Measurements from ENCODE around the gene RMND5A.
"Not testable (repeated sequence)": the region's sequence is repeated elsewhere in the genome, so short reads cannot be mapped to it uniquely, and the experiment has no call there.

The RMND5A gene

DNA sequence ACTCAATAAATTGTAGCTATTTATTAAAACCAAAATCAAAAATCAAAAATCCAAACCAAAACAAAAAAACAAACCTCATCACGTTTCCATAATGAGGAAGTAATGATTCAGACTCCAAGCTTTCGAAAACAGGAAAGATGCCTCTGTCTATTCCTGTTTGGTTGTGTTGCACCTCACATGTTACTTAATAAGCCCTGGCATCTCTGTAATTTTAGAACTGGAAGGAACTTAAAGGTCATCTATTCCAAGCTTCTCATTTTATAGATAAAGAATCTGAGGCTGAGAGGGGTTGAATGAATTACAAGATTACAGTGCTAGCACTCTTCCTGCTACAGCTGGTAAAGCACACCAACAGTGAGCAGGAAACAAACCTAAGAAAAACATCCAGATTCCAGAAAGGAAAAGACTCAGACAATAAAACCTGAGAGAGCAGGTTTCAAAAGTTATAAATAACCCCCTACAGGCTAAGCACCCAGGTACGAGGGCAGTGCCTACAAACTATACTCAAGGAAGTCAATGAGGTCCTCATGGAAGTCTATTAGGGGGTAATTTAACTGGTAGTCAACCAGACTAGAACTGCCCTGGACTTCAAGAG is 5.4 kb upstream of the RMND5A start:
- H3K36me3 ChIP-seq (ENCODE audit: control insufficient read depth in 2 of 2, insufficient read depth in 2 of 2, low read length in 2 of 2); H3K4me3 ChIP-seq (ENCODE audit: low read length in 2 of 2); H3K27ac ChIP-seq (ENCODE audit: low read length); H3K9ac ChIP-seq (ENCODE audit: low read length in 2 of 2); H3K9me3 ChIP-seq (ENCODE audit: control insufficient read depth in 2 of 2, low read length in 2 of 2); H3K4me1 ChIP-seq (ENCODE audit: control insufficient read depth, insufficient read depth, low read length); H3K27me3 ChIP-seq (ENCODE audit: control insufficient read depth in 1 of 2, insufficient read depth in 2 of 2, low read length in 2 of 2): not testable (repeated sequence)

DNA sequence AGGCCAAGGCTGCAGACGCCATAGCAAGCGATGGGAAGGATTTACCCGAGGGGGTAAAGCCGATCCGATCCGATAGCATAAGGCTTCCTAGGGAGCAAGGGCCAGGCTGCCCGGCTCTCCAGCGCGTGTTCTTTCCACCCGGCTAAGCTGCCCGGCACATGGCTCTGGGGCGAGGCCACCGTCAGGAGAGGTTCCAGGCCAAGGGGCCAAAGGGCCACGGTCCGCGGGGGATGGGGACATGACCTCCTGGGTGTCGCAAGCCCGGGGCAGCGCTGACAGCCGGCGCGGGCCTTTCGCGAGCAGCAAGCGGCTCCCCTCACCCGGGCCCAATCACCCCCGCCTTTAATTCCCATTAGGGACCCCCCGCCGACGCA is 841 bp upstream of the RMND5A start:
- not testable (repeated sequence) for H3K36me3 ChIP-seq (ENCODE audit: control insufficient read depth in 2 of 2, insufficient read depth in 2 of 2, low read length in 2 of 2); H3K4me1 ChIP-seq (ENCODE audit: control insufficient read depth, insufficient read depth, low read length); H3K9me3 ChIP-seq (ENCODE audit: control insufficient read depth in 2 of 2, low read length in 2 of 2); H3K27me3 ChIP-seq (ENCODE audit: control insufficient read depth in 1 of 2, insufficient read depth in 2 of 2, low read length in 2 of 2)
- H3K27ac ChIP-seq (ENCODE audit: low read length), result peak overlapping the region; percentile 70
- peak overlapping the region; percentile 31 to 72 for H3K4me3 ChIP-seq (ENCODE audit: low read length in 2 of 2)
- peak overlapping the region; percentile 51 to 62 for H3K9ac ChIP-seq (ENCODE audit: low read length in 2 of 2)

DNA sequence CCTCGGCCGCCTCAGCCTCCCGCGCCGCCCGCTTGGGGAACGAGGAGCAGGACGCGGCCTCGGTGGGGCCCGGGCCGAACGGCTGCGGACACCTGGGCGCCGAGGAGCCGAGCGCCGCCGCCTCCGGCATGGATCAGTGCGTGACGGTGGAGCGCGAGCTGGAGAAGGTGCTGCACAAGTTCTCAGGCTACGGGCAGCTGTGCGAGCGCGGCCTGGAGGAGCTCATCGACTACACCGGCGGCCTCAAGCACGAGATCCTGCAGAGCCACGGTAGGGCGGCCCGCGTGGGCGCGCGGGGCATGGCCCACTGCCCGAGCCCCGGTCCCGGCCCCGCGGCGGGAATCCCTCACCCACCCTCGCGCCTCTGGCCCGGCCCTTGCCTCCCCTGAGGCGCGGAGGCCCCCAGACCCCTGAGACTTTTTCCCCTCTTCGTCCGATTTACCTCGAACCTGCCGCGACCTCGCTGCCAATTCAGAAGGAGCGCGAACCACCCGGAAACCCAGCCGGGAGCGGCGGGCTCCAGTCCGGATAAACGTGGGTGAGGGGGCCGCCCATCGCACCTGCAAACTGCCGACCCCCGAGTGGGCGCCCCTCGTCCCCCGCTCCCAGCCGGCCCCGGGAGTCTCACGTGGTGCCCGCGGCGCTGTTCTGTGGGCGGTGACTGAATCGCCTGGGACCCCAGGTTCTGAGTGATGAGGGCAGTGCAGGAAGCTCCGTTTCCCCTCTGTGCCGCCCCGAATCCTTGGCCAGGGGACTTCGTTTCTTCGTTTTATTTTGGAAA is 639 bp downstream of the RMND5A start:
- H3K4me3 ChIP-seq (ENCODE audit: low read length in 2 of 2), result peak overlapping the region; percentile 53 to 72
- H3K36me3 ChIP-seq (ENCODE audit: control insufficient read depth in 2 of 2, insufficient read depth in 2 of 2, low read length in 2 of 2); H3K27ac ChIP-seq (ENCODE audit: low read length); H3K4me1 ChIP-seq (ENCODE audit: control insufficient read depth, insufficient read depth, low read length); H3K27me3 ChIP-seq (ENCODE audit: control insufficient read depth in 1 of 2, insufficient read depth in 2 of 2, low read length in 2 of 2); H3K9me3 ChIP-seq (ENCODE audit: control insufficient read depth in 2 of 2, low read length in 2 of 2): not testable (repeated sequence)
- H3K9ac ChIP-seq (ENCODE audit: low read length in 2 of 2), result peak overlapping the region in 1 of 2 donors; percentile 45

DNA sequence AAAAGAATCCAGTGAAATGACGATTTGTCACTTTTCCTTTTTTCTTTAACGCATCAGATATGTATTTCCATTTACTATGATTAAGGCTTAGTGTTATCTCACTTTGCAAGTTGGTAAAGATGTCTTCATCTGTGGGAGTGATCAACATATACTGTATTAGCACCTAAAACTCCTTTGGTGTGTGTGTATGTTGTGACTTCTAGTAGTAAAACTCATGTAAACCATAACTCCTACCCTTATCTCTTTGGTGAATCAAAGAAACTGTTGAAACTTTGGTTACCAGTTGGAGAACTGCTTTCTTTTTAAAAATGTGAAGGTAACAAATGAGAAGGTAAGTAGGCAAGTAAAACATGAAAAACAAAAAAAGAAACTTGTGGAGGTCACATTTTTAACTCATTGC is 5.6 kb downstream of the RMND5A start:
- not testable (repeated sequence) for H3K4me3 ChIP-seq (ENCODE audit: low read length in 2 of 2); H3K9me3 ChIP-seq (ENCODE audit: control insufficient read depth in 2 of 2, low read length in 2 of 2); H3K4me1 ChIP-seq (ENCODE audit: control insufficient read depth, insufficient read depth, low read length); H3K27ac ChIP-seq (ENCODE audit: low read length); H3K9ac ChIP-seq (ENCODE audit: low read length in 2 of 2); H3K27me3 ChIP-seq (ENCODE audit: control insufficient read depth in 1 of 2, insufficient read depth in 2 of 2, low read length in 2 of 2); H3K36me3 ChIP-seq (ENCODE audit: control insufficient read depth in 2 of 2, insufficient read depth in 2 of 2, low read length in 2 of 2)

DNA sequence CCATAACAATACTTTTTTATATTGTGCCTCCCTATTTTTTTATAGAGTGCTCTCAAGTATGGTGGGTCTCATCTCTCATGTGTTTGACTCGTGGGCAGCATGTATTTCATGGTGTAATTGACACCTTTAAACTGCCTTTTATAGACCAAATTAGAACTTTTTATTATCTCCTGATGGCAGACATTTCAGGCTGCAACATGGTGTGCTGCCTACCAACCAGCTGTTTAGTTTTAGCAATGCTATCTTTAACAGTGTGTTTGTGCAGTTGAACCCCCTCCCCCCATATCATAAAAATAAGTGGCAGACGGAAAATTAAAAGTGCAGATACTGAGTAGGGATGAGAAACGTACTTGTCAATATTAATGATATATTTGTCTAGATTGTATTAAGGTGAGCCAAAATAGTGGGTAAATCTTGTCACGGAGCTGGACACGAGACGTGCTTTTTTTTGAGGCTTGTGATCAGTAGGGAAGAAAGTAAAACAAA is 12.0 kb downstream of the RMND5A start:
- not testable (repeated sequence) for H3K27me3 ChIP-seq (ENCODE audit: control insufficient read depth in 1 of 2, insufficient read depth in 2 of 2, low read length in 2 of 2); H3K36me3 ChIP-seq (ENCODE audit: control insufficient read depth in 2 of 2, insufficient read depth in 2 of 2, low read length in 2 of 2); H3K9ac ChIP-seq (ENCODE audit: low read length in 2 of 2); H3K9me3 ChIP-seq (ENCODE audit: control insufficient read depth in 2 of 2, low read length in 2 of 2); H3K4me1 ChIP-seq (ENCODE audit: control insufficient read depth, insufficient read depth, low read length); H3K4me3 ChIP-seq (ENCODE audit: low read length in 2 of 2); H3K27ac ChIP-seq (ENCODE audit: low read length)

DNA sequence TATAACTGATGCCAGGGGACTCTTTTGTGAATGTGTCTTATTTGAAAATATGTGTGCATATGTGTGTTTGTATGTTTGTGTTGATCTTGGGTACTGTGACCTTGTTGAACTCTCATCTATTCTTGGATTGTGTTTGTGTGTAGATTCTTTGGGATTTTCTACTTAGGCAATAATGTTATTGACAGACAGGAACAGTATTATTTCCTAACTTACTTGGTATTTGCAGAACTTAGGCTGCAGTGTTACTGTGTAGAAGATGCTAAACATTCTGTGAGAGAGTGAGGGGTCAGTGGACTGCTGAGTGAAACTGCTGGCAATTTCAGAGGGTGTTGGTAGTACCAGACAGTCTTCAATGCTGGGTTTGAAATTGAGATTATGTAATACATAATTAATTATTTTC is 12.7 kb downstream of the RMND5A start:
- H3K27ac ChIP-seq (ENCODE audit: low read length); H3K4me3 ChIP-seq (ENCODE audit: low read length in 2 of 2); H3K9me3 ChIP-seq (ENCODE audit: control insufficient read depth in 2 of 2, low read length in 2 of 2); H3K9ac ChIP-seq (ENCODE audit: low read length in 2 of 2); H3K27me3 ChIP-seq (ENCODE audit: control insufficient read depth in 1 of 2, insufficient read depth in 2 of 2, low read length in 2 of 2); H3K4me1 ChIP-seq (ENCODE audit: control insufficient read depth, insufficient read depth, low read length); H3K36me3 ChIP-seq (ENCODE audit: control insufficient read depth in 2 of 2, insufficient read depth in 2 of 2, low read length in 2 of 2): not testable (repeated sequence)

DNA sequence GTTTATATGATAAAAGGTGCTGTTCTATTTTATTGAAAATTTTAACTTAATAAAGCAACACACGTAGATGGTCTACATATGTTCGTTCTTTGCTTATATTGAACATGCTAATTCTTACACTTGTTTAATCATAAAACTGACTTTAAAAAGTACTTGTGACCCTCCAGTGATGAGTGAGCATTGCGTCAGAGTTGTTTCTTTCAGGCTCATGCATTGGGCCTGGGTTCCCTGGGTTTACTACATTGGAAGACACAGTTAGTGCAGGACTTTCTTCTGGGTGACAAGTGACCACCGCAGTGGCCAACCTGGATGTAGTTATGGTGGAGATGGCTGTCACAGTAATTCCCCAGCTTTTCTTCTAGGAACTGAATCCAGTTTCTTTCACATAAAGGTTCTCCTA is 13.4 kb downstream of the RMND5A start:
- H3K9me3 ChIP-seq (ENCODE audit: control insufficient read depth in 2 of 2, low read length in 2 of 2); H3K36me3 ChIP-seq (ENCODE audit: control insufficient read depth in 2 of 2, insufficient read depth in 2 of 2, low read length in 2 of 2); H3K27me3 ChIP-seq (ENCODE audit: control insufficient read depth in 1 of 2, insufficient read depth in 2 of 2, low read length in 2 of 2); H3K9ac ChIP-seq (ENCODE audit: low read length in 2 of 2); H3K4me3 ChIP-seq (ENCODE audit: low read length in 2 of 2); H3K4me1 ChIP-seq (ENCODE audit: control insufficient read depth, insufficient read depth, low read length); H3K27ac ChIP-seq (ENCODE audit: low read length): not testable (repeated sequence)

DNA sequence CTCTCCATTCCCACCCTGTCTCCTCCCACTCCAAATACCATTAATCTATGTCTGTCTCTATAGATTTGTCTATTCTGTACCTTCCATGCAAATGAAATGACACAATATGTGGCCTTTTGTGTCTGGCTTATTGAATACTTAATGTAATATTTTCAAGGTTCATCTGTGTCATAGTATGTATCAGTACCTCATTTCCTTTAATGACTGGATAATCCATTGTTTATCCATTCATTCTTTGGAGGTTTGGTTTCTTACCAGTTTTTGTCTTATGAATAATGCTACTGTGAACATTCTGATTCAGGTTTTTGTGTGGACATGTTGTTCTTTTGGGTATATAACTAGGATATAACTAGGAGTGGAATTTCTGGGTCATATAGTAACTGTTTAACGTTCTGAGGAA is 14.8 kb downstream of the RMND5A start:
- not testable (repeated sequence) for H3K9ac ChIP-seq (ENCODE audit: low read length in 2 of 2); H3K27me3 ChIP-seq (ENCODE audit: control insufficient read depth in 1 of 2, insufficient read depth in 2 of 2, low read length in 2 of 2); H3K27ac ChIP-seq (ENCODE audit: low read length); H3K4me3 ChIP-seq (ENCODE audit: low read length in 2 of 2); H3K4me1 ChIP-seq (ENCODE audit: control insufficient read depth, insufficient read depth, low read length); H3K36me3 ChIP-seq (ENCODE audit: control insufficient read depth in 2 of 2, insufficient read depth in 2 of 2, low read length in 2 of 2); H3K9me3 ChIP-seq (ENCODE audit: control insufficient read depth in 2 of 2, low read length in 2 of 2)

DNA sequence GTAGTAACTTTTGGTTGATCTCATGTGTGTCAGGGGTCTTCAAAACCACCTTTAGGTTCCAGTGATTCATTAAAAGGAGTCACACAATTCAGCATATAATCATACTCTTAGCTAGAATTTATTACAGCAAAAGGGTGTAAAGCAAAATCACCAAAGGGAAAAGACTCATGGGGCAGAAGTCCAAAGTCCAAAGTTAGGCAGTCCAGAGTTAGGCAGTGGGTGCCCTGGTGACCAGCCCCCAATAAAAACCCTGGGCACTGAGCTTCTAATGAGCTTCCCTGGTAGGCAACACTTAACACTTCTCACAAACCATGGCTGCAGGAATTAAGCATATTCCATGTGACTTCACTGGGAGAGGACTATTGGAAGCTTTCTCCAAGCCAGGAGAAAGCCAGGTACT is 19.4 kb downstream of the RMND5A start:
- not testable (repeated sequence) for H3K4me1 ChIP-seq (ENCODE audit: control insufficient read depth, insufficient read depth, low read length); H3K4me3 ChIP-seq (ENCODE audit: low read length in 2 of 2); H3K9ac ChIP-seq (ENCODE audit: low read length in 2 of 2); H3K36me3 ChIP-seq (ENCODE audit: control insufficient read depth in 2 of 2, insufficient read depth in 2 of 2, low read length in 2 of 2); H3K9me3 ChIP-seq (ENCODE audit: control insufficient read depth in 2 of 2, low read length in 2 of 2); H3K27ac ChIP-seq (ENCODE audit: low read length); H3K27me3 ChIP-seq (ENCODE audit: control insufficient read depth in 1 of 2, insufficient read depth in 2 of 2, low read length in 2 of 2)

DNA sequence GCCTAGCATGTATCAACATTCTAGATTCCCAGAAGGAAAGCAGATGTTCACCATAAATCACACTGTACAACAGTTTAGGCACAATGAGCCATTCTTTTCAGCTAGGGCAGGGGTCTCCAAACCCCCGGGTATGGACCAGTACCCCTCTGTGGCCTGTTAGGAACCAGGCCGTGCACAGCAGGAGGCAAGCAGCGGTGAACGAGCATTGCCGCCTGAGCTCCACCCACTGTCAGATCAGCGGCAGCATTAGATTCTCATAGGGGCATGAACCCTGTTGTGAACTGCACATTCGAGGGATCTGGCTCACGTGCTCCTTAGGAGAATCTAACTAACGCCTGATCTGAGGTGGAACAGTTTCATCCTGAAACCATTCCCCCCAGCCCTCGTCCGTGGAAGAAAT is 19.8 kb downstream of the RMND5A start:
- H3K27ac ChIP-seq (ENCODE audit: low read length); H3K4me1 ChIP-seq (ENCODE audit: control insufficient read depth, insufficient read depth, low read length); H3K4me3 ChIP-seq (ENCODE audit: low read length in 2 of 2); H3K9me3 ChIP-seq (ENCODE audit: control insufficient read depth in 2 of 2, low read length in 2 of 2); H3K27me3 ChIP-seq (ENCODE audit: control insufficient read depth in 1 of 2, insufficient read depth in 2 of 2, low read length in 2 of 2); H3K36me3 ChIP-seq (ENCODE audit: control insufficient read depth in 2 of 2, insufficient read depth in 2 of 2, low read length in 2 of 2); H3K9ac ChIP-seq (ENCODE audit: low read length in 2 of 2): not testable (repeated sequence)

DNA sequence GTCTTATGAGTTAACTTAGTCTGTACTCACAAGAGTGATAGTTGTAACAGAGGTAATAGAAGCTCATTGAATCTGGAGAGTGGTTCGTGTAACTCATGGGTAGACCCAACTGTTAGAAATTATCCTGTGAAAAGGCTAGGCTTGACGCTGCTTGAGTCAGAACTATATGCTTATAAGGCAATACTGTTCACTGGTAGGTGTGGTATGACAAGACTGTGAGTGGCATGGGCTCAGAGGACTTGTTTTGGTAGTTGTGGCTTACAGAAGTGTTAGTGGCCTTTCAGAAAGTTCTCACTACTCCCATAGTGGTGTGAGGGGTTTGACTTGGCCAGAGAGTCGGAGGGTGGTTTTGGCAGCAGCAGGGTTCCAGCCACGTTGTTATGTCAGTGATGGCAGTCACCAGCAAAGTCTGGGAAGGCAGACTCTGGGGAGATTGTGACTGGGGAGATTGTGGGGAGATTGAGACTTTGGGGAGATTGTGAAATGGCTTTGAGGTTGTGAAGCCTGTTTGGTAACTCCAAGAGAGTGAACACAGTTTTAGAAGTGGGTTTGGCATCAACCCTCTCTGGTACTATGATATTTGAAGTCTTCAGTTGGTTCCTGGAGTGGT is 21.9 kb downstream of the RMND5A start:
- not testable (repeated sequence) for H3K4me1 ChIP-seq (ENCODE audit: control insufficient read depth, insufficient read depth, low read length); H3K9me3 ChIP-seq (ENCODE audit: control insufficient read depth in 2 of 2, low read length in 2 of 2); H3K27ac ChIP-seq (ENCODE audit: low read length)

More for the DNA sequence above, 21.9 kb downstream of the RMND5A start:
- not testable (repeated sequence) for H3K9ac ChIP-seq (ENCODE audit: low read length in 2 of 2); H3K27me3 ChIP-seq (ENCODE audit: control insufficient read depth in 1 of 2, insufficient read depth in 2 of 2, low read length in 2 of 2); H3K4me3 ChIP-seq (ENCODE audit: low read length in 2 of 2); H3K36me3 ChIP-seq (ENCODE audit: control insufficient read depth in 2 of 2, insufficient read depth in 2 of 2, low read length in 2 of 2)

All from stomach smooth muscle (tissue), 2 donors.